Naive thymus-derived CD4-positive, alpha-beta T cell (primary cell): ENCODE measurements around the gene SYT8. TPM values are rescaled to one million over a fixed set of nuclear protein-coding genes. Genes with fewer than 3 reads are reported as not detected.
A peak's percentile ranks its signal among the peaks of the same experiment; 100 is the strongest.

Source experiments
- ATAC-seq: fragments of 150-1000 bp; cut with Tn5 transposase; 2 replicates; pipeline ENCODE4 v1.10.0; 2021; ENCODE audit warnings: mild to moderate bottlenecking, moderate library complexity
- CTCF ChIA-PET: fragments of 350-600 bp; sonication (Branson Sonifier 250); formaldehyde crosslinking; loops from one replicate; lab custom pipeline; 2021; ENCODE audit warnings: antibody characterized with exemption; lab: Charles Lee
- POLR2A ChIA-PET: fragments of 350-600 bp; sonication (Branson Sonifier 250); formaldehyde crosslinking; loops from one replicate; lab custom pipeline; 2021; ENCODE audit warnings: antibody characterized with exemption, inconsistent platforms; lab: Charles Lee
- DNase-seq, 9 donors: peaks; one replicate each; pipeline versions ENCODE4 v3.0.0 to v3.0.0-alpha.2; 2020 to 2022; ENCODE audit warnings: mixed read lengths in 1 of 9
- H3K27ac ChIP-seq: one replicate; pipeline ENCODE4 v1.7.0; 2013; ENCODE audit warnings: mild to moderate bottlenecking, low read depth, low read length, moderate library complexity
- H3K27me3 ChIP-seq, 2 donors: one replicate each; pipeline ENCODE4 v1.7.0; 2013; ENCODE audit warnings: low read length in 2 of 2, mild to moderate bottlenecking in 2 of 2, moderate library complexity in 2 of 2; ENCODE audit not compliant: control insufficient read depth in 2 of 2, insufficient read depth in 2 of 2
- H3K36me3 ChIP-seq, 3 experiments: 1 replicate in 2 of 3; 2 replicates in 1 of 3; pipeline ENCODE4 v1.7.0; 2013; ENCODE audit warnings: low read length in 3 of 3, mild to moderate bottlenecking in 3 of 3, moderate library complexity in 1 of 3; ENCODE audit not compliant: insufficient read depth in 3 of 3, control insufficient read depth in 2 of 3
- H3K4me1 ChIP-seq, 2 donors: one replicate each; pipeline ENCODE4 v1.7.0; 2013; ENCODE audit warnings: low read length in 2 of 2, mild to moderate bottlenecking in 2 of 2, moderate library complexity in 1 of 2; ENCODE audit not compliant: control insufficient read depth in 2 of 2, insufficient read depth in 2 of 2
- H3K4me3 ChIP-seq: 2 replicates; pipeline ENCODE4 v1.7.0; 2013; ENCODE audit warnings: mild to moderate bottlenecking, low read length
- H3K9me3 ChIP-seq, 3 experiments: 1 replicate in 2 of 3; 2 replicates in 1 of 3; pipeline ENCODE4 v1.7.0; 2013; ENCODE audit warnings: low read length in 3 of 3; ENCODE audit not compliant: control insufficient read depth in 2 of 3
- H3K27ac Mint-ChIP-seq, 9 donors: one replicate each; pipeline ENCODE4 v1.8.0; 2020 to 2022; ENCODE audit warnings: mixed read lengths in 9 of 9, mild to moderate bottlenecking in 8 of 9, moderate library complexity in 5 of 9, inconsistent platforms in 2 of 9
- H3K27me3 Mint-ChIP-seq, 5 donors: one replicate each; pipeline ENCODE4 v1.8.0; 2021 to 2022; ENCODE audit warnings: mixed read lengths in 5 of 5, mild to moderate bottlenecking in 1 of 5
- H3K36me3 Mint-ChIP-seq, 5 donors: one replicate each; pipeline ENCODE4 v1.8.0; 2020 to 2022; ENCODE audit warnings: mixed read lengths in 5 of 5, mild to moderate bottlenecking in 3 of 5, inconsistent platforms in 1 of 5
- H3K4me1 Mint-ChIP-seq, 7 donors: one replicate each; pipeline ENCODE4 v1.8.0; 2020 to 2022; ENCODE audit warnings: mixed read lengths in 7 of 7, mild to moderate bottlenecking in 3 of 7, inconsistent platforms in 1 of 7
- H3K4me3 Mint-ChIP-seq, 10 donors: one replicate each; pipeline ENCODE4 v1.8.0; 2020 to 2022; ENCODE audit warnings: mild to moderate bottlenecking in 10 of 10, mixed read lengths in 10 of 10, moderate library complexity in 6 of 10, inconsistent platforms in 2 of 10
- H3K9me3 Mint-ChIP-seq, 11 donors: one replicate each; pipeline ENCODE4 v1.8.0; 2020 to 2022; ENCODE audit warnings: mixed read lengths in 11 of 11, mild to moderate bottlenecking in 4 of 11, inconsistent platforms in 1 of 11, moderate library complexity in 1 of 11
- intact Hi-C, 2 donors: fragments of 100-400 bp; cut with micrococcal nuclease; formaldehyde crosslinking; loops; one replicate each; pipeline ENCODE4 v1.15.1; 2023
- polyA plus RNA-seq, 2 donors: library from polyadenylated mRNA; unstranded; fragments of 300-500 nt; fragmentation: Illumina TruSeq; gene quantifications; one replicate each; pipeline ENCODE4 v1.2.3, GENCODE V29; 2021
- total RNA-seq, 6 experiments: library from RNA in 5 of 6; stranded (reverse) in 5 of 6; gene quantifications; 1 replicate in 5 of 6; 2 replicates in 1 of 6; pipeline ENCODE4 v1.2.3 and lab custom pipeline; 2021 to 2026

Gene SYT8
- total and polyA plus RNA-seq, 7 experiments from 2014 or later = not detected

- Histone ChIP-seq H3K4me3 (peak overlapping the region; percentile 43), H3K27ac (peak overlapping the region; percentile 41), H3K9me3 (no peaks in the 10 kb centered on the region), H3K4me1 (peaks cover 36 to 48% of the 10 kb centered on the region in 2 donors), H3K36me3 (no peaks in the 10 kb centered on the region), H3K27me3 (no peaks in the 10 kb centered on the region)
- no peaks in the 10 kb centered on the region for H3K36me3 Mint-ChIP-seq
- ATAC-seq (no peak), DNase-seq (no peak)
- H3K27ac Mint-ChIP-seq = peak overlapping the region in 8 of 9 donors; percentile 34 to 96 (median 92)
- ChIA-PET POLR2A (interaction anchor here (1.3 kb wide), 1 partner anchor 8 kb away, joined by 6 read pairs; no protein-coding TSS in a partner anchor), CTCF (no interaction called here)
- no peaks in the 10 kb centered on the region for H3K9me3 Mint-ChIP-seq
- H3K4me1 Mint-ChIP-seq = peaks cover 34 to 63% (median 57%) of the 10 kb centered on the region in 7 donors
- intact Hi-C loops = loop anchor here (1.0 kb wide), 1 partner anchor 10 kb away; the partner anchor contains the start of gene LSP1 (in 2 of the 2)
- H3K4me3 Mint-ChIP-seq = peak overlapping the region; percentile 30 to 90 (median 82)
- H3K27me3 Mint-ChIP-seq = peaks cover 0 to 6% (median 0%) of the 10 kb centered on the region in 5 donors
Observed at GRCh38 chr11:1843796-1844195, 9.0 kb downstream of the SYT8 start.

DNA sequence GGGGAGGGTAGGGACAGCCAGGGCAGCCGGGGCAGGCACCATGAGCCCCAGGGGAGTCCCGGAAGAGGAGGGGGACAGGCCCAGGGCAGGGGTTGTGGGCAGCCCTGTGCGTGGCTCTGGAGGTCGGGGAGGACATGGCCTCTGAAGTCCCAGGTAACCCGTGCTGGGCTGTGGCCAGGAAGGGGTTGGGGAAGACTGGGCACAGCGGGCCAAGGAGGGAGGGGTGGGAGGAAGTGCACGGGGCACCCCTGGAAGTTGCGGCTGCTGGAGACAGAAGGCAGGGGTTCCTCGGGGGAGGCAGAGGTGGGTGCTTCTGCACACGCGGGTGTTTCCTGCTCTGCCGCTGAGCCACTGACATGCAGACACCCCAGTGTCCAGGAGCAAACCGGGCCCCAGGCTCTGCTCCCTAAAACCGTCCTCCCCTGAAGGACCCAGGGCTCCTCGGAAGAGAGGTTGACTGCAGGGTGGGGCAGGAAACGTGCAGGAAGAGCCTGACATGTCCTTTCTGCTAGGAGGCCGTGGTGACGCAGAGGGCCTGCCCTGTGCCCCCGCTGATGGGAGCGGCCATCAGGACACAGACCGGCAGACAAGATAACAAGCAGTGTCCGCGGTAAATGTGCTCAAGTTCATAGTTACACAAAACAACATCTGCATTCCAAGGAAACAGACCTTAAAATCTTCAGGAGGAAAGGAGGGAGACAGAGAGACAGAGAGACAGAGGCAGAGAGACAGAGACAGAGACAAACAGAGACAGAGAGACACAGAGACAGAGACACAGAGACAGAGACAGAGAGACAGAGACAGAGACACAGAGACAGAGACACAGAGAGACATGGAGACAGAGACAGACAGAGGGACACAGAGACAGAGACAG is 9.7 kb downstream of the SYT8 start:
- H3K27me3 Mint-ChIP-seq = peaks cover 0 to 6% (median 0%) of the 10 kb centered on the region in 5 donors
- ATAC-seq = peak; percentile 67
- no peaks in the 10 kb centered on the region for H3K9me3 Mint-ChIP-seq
- Histone ChIP-seq H3K9me3 (no peaks in the 10 kb centered on the region), H3K27ac (peak overlapping the region; percentile 41), H3K27me3 (no peaks in the 10 kb centered on the region), H3K36me3 (no peaks in the 10 kb centered on the region), H3K4me1 (peaks cover 43 to 53% of the 10 kb centered on the region in 2 donors), H3K4me3 (peak overlapping the region; percentile 43)
- H3K36me3 Mint-ChIP-seq = no peaks in the 10 kb centered on the region
- DNase-seq = peak in 8 of 9 donors; percentile 35 to 53 (median 42)
- peak overlapping the region; percentile 82 to 97 (median 92) for H3K27ac Mint-ChIP-seq
- CTCF ChIA-PET = no interaction called here
- peaks cover 41 to 70% (median 64%) of the 10 kb centered on the region in 7 donors for H3K4me1 Mint-ChIP-seq
- POLR2A ChIA-PET = no interaction called here
- H3K4me3 Mint-ChIP-seq = peak overlapping the region; percentile 73 to 90 (median 84)
- intact Hi-C loops = loop anchor here (1.0 kb wide), 1 partner anchor 9 kb away; the partner anchor contains the start of gene LSP1 (in 2 of the 2)

- peaks cover 0 to 6% (median 0%) of the 10 kb centered on the region in 5 donors for H3K27me3 Mint-ChIP-seq
- ATAC-seq = peak; percentile 2
- H3K27ac Mint-ChIP-seq = peak overlapping the region; percentile 82 to 97 (median 92)
- peak overlapping the region; percentile 73 to 90 (median 84) for H3K4me3 Mint-ChIP-seq
- H3K36me3 Mint-ChIP-seq = no peaks in the 10 kb centered on the region
- H3K9me3 Mint-ChIP-seq = no peaks in the 10 kb centered on the region
- peak overlapping the region; percentile 43 for H3K4me3 ChIP-seq
- POLR2A ChIA-PET = interaction anchor here (1.0 kb wide), 1 partner anchor 71 kb away, joined by 3 read pairs; no protein-coding TSS in a partner anchor
- CTCF ChIA-PET = interaction anchor here (1.0 kb wide), 1 partner anchor 31 kb away, joined by 3 read pairs; no protein-coding TSS in a partner anchor
- intact Hi-C loops = no loop called here
- DNase-seq = no peak
- no peaks in the 10 kb centered on the region for H3K27me3 ChIP-seq
- peaks cover 45 to 73% (median 62%) of the 10 kb centered on the region in 7 donors for H3K4me1 Mint-ChIP-seq
- H3K4me1 ChIP-seq = peaks cover 49 to 59% of the 10 kb centered on the region in 2 donors
- no peaks in the 10 kb centered on the region for H3K36me3 ChIP-seq
- H3K9me3 ChIP-seq = no peaks in the 10 kb centered on the region
- H3K27ac ChIP-seq = peak overlapping the region; percentile 41
Observed at GRCh38 chr11:1845095-1845429, 10.3 kb downstream of the SYT8 start.

DNA sequence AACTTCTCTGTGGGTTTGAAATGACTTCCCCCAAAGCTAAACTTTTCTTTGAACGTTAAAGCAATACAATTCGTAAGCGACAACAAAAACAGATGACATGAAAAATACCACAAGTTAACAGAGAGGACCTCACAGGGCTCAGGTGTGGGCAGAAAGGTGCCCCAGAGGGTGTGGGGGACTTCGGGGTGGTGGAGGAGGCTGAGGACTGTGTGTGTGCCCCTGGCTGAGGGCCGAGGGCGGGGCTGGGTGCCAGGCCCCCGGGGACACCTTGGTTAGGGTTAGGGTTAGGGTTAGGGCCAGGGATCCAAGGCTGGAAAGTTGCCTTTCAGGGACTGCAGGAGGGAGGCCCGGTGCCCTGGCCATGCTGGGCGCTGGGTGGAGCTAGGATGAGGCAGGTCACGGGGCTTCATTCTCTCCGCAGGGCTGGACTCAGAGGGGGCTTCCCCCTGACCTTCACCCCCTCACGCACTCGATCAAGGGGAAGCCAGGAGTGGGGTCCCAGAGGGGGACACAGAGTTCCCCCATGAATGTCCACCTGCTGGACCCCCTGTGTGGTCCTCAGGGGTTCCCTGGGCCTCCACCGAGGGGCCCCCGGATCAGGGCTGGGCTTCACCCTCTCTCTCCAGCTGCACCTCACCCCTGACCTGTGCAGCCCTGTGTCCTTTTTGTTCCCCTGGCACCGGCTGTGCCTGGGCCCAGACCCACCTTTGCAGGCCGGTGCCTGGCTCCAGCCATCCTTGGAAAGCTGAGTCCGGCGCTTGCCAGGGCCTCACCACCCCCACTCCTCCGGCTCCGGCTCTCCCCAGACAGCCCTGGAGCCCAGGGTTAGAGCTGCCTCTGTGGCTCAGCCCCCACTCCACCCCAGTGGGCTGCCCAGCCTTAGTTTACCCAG is 11.0 kb downstream of the SYT8 start:
- Mint-ChIP-seq H3K4me1 (peaks cover 45 to 77% (median 61%) of the 10 kb centered on the region in 7 donors), H3K27me3 (peaks cover 0 to 7% (median 0%) of the 10 kb centered on the region in 5 donors), H3K4me3 (peak overlapping the region; percentile 73 to 90 (median 84)), H3K9me3 (no peaks in the 10 kb centered on the region), H3K27ac (peak overlapping the region; percentile 82 to 97 (median 92)), H3K36me3 (no peaks in the 10 kb centered on the region)
- ChIA-PET POLR2A (interaction anchor here (1.0 to 1.6 kb wide), 3 partner anchors 9 to 71 kb away, joined by 3 to 6 read pairs (median 4); no protein-coding TSS in a partner anchor), CTCF (interaction anchor here (0.7 to 1.3 kb wide), 4 partner anchors 30 to 191 kb away, joined by 3 to 5 read pairs (median 4); no protein-coding TSS in a partner anchor)
- H3K4me3 ChIP-seq = peak overlapping the region; percentile 43
- H3K4me1 ChIP-seq = peaks cover 56 to 67% of the 10 kb centered on the region in 2 donors
- ATAC-seq (peak; percentile 46), DNase-seq (peak in 1 of 9 donors; percentile 31)
- H3K27ac ChIP-seq = no peak overlapping the region
- intact Hi-C loops = no loop called here
- H3K36me3 ChIP-seq = no peaks in the 10 kb centered on the region
- H3K9me3 ChIP-seq = no peaks in the 10 kb centered on the region
- H3K27me3 ChIP-seq = no peaks in the 10 kb centered on the region

DNA sequence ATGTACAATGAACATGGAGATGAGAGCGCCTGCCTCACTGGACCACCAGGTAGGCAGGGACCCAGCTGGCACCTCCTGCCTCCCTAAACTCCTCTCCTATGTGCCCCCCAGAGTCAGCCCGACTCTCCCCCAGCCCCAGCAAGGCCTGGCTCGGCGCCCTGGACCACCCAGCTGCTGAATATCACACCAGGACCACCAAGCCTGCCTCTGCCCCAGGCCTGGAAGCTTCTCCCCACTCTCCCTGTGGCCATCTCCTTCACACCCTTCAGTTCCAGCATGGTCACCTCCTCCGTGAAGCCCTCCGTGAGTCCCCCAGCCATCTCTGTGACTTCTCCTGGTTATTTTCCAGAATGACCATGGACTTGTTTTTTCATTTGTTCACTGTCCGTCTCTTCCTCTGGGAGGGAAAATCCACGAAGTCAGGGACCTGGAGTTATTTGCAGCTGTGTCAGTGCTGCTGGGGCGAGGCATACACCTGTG is 11.7 kb downstream of the SYT8 start:
- peak overlapping the region in 5 of 10 donors; percentile 15 to 60 (median 25) for H3K4me3 Mint-ChIP-seq
- Histone ChIP-seq H3K4me3 (no peak overlapping the region), H3K27ac (no peak overlapping the region), H3K36me3 (no peaks in the 10 kb centered on the region), H3K9me3 (no peaks in the 10 kb centered on the region), H3K4me1 (peaks cover 60 to 71% of the 10 kb centered on the region in 2 donors), H3K27me3 (no peaks in the 10 kb centered on the region)
- peak overlapping the region in 7 of 9 donors; percentile 28 to 97 (median 78) for H3K27ac Mint-ChIP-seq
- intact Hi-C loops = no loop called here
- DNase-seq (no peak), ATAC-seq (no peak)
- peaks cover 45 to 84% (median 68%) of the 10 kb centered on the region in 7 donors for H3K4me1 Mint-ChIP-seq
- ChIA-PET POLR2A (interaction anchor here (1.2 to 1.6 kb wide), 3 partner anchors 10 to 14 kb away, joined by 3 to 6 read pairs (median 4); no protein-coding TSS in a partner anchor), CTCF (interaction anchor here (1.1 to 1.4 kb wide), 3 partner anchors 153 to 305 kb away, joined by 4 to 5 read pairs (median 5); no protein-coding TSS in a partner anchor)
- H3K27me3 Mint-ChIP-seq = peaks cover 0 to 9% (median 0%) of the 10 kb centered on the region in 5 donors
- H3K9me3 Mint-ChIP-seq = no peaks in the 10 kb centered on the region
- no peaks in the 10 kb centered on the region for H3K36me3 Mint-ChIP-seq
